HepG2 (cell line): ENCODE results near the gene KXD1. TPM values are rescaled to one million over a fixed set of nuclear protein-coding genes. Genes with fewer than 3 reads are reported as not detected.

Experiments used
- AKAP8 ChIP-seq: sonication (generic); formaldehyde crosslinking; IDR thresholded peaks from 2 replicates; pipeline ENCODE4 v1.5.1; 2020; ENCODE audit warnings: mild to moderate bottlenecking, missing genetic modification reagents
- FIP1L1 ChIP-seq: fragments of 200-400 bp; formaldehyde crosslinking; IDR thresholded peaks from 2 replicates; pipeline ENCODE4 v1.6.1; 2018; ENCODE audit warnings: low read depth, mild to moderate bottlenecking, low read length, moderate library complexity, borderline replicate concordance; ENCODE audit not compliant: insufficient read depth
- FOXP4 ChIP-seq: sonication (generic); formaldehyde crosslinking; IDR thresholded peaks from 2 replicates; pipeline ENCODE4 v1.4.0; 2020; ENCODE audit warnings: missing genetic modification reagents
- HIC2 ChIP-seq: sonication (generic); formaldehyde crosslinking; IDR thresholded peaks from 2 replicates; pipeline ENCODE4 v1.9.0; 2022; ENCODE audit warnings: low read depth, missing genetic modification reagents
- HINFP ChIP-seq: sonication (generic); formaldehyde crosslinking; IDR thresholded peaks from 2 replicates; pipeline ENCODE4 v1.4.0; 2020; ENCODE audit warnings: low read depth, mild to moderate bottlenecking, missing genetic modification reagents
- HNF1B ChIP-seq: sonication (generic); formaldehyde crosslinking; IDR thresholded peaks from 2 replicates; pipeline ENCODE4 v1.5.1; 2020; ENCODE audit warnings: mild to moderate bottlenecking, moderate library complexity, missing genetic modification reagents
- KDM4B ChIP-seq: sonication (generic); formaldehyde crosslinking; IDR thresholded peaks from 2 replicates; pipeline ENCODE4 v1.4.0; 2020; ENCODE audit warnings: missing genetic modification reagents
- MNT ChIP-seq: fragments of 450-650 bp; IDR thresholded peaks from 2 replicates; pipeline ENCODE4 v1.6.1; 2016
- NFE2L2 ChIP-seq: fragments of 150-350 bp; IDR thresholded peaks from 2 replicates; pipeline ENCODE4 v1.6.1; 2014; ENCODE audit warnings: low read length
- NKX3-1 ChIP-seq: sonication (generic); formaldehyde crosslinking; IDR thresholded peaks from 2 replicates; pipeline ENCODE4 v1.5.0; 2020; ENCODE audit warnings: missing genetic modification reagents
- PATZ1 ChIP-seq: sonication (generic); formaldehyde crosslinking; IDR thresholded peaks from 2 replicates; pipeline ENCODE4 v1.4.0; 2020; ENCODE audit warnings: missing genetic modification reagents
- PCBP2 ChIP-seq: fragments of 200-400 bp; formaldehyde crosslinking; optimal IDR thresholded peaks from 2 replicates; pipeline ENCODE3; 2018; ENCODE audit warnings: low read length, low read depth; ENCODE audit not compliant: poor library complexity, severe bottlenecking
- THYN1 ChIP-seq: sonication (generic); formaldehyde crosslinking; IDR thresholded peaks from 2 replicates; pipeline ENCODE4 v1.8.1; 2023; ENCODE audit warnings: low read depth, mild to moderate bottlenecking, moderate library complexity, missing genetic modification reagents, borderline replicate concordance
- ZC3H13 ChIP-seq: sonication (generic); formaldehyde crosslinking; IDR thresholded peaks from 2 replicates; pipeline ENCODE4 v1.8.1; 2023; ENCODE audit warnings: mild to moderate bottlenecking, missing genetic modification reagents, moderate library complexity
- ZNF432 ChIP-seq: sonication (generic); formaldehyde crosslinking; IDR thresholded peaks from 2 replicates; pipeline ENCODE4 v1.5.0; 2020; ENCODE audit warnings: missing genetic modification reagents, mild to moderate bottlenecking, borderline replicate concordance
- ZNF737 ChIP-seq: sonication (generic); formaldehyde crosslinking; IDR thresholded peaks from 2 replicates; pipeline ENCODE4 v1.5.0; 2020; ENCODE audit warnings: missing genetic modification reagents, mild to moderate bottlenecking, borderline replicate concordance
- polyA plus RNA-seq, 8 experiments: library from polyadenylated mRNA; depleted of rRNA in 3 of 8; stranded (reverse) in 7 of 8; unstranded in 1 of 8; fragments of >200 nt; fragmentation: Illumina TruSeq in 4 of 8; extraction: Trizol in 4 of 8; gene quantifications; 2 replicates each; pipeline versions ENCODE4 v1.2.1 to v1.2.3, GENCODE V29; 2011 to 2016; ENCODE audit warnings: low read depth in 4 of 8, missing spikeins in 1 of 8, mixed read lengths in 1 of 8; ENCODE audit not compliant: insufficient read depth in 1 of 8
- total RNA-seq, 5 experiments: library from RNA; depleted of rRNA; stranded (reverse); fragments of >200 nt; fragmentation: Illumina TruSeq; extraction: Trizol; gene quantifications; 2 replicates each; pipeline ENCODE4 v1.2.3, GENCODE V29; 2016; ENCODE audit warnings: low read depth in 1 of 5

The KXD1 gene
- total and polyA plus RNA-seq, 2 of the 13 experiments (the other 11 are each of a cell fraction or from before 2014, with no cell fraction given) = 44.6 to 143 TPM

GRCh38 chr19:18590273-18591272 lies 32.9 kb downstream of the KXD1 start (continued):
- TF ChIP-seq HNF1B (CRISPR knock-in tag) (0 out of 2 replicates have a peak, but pooled peaks have one; percentile 64), NKX3-1 (no peak), HIC2 (no peak), PCBP2 (no peak), PATZ1 (CRISPR knock-in tag) (no peak; the same call in 1 of the 2 replicates), FOXP4 (CRISPR knock-in tag) (no peak), NFE2L2 (no peak), ZNF737 (CRISPR knock-in tag) (no peak), ZNF432 (CRISPR knock-in tag) (no peak), THYN1 (no peak), AKAP8 (CRISPR knock-in tag) (no peak; the same call in 1 of the 2 replicates), KDM4B (CRISPR knock-in tag) (no peak), MNT (no peak), ZC3H13 (CRISPR knock-in tag) (peak; percentile 66; the same call in 1 of the 2 replicates), HINFP (CRISPR knock-in tag) (no peak), FIP1L1 (peak; percentile 84; the same call in 1 of the 2 replicates)
